ENCODE data around the gene EYS. TPM values are rescaled to one million over a fixed set of nuclear protein-coding genes. Genes with fewer than 3 reads are reported as not detected.

The EYS gene
- total RNA-seq, 3 donors from 2014 or later: 0.16 to 0.61 (median 0.60) TPM

DNA sequence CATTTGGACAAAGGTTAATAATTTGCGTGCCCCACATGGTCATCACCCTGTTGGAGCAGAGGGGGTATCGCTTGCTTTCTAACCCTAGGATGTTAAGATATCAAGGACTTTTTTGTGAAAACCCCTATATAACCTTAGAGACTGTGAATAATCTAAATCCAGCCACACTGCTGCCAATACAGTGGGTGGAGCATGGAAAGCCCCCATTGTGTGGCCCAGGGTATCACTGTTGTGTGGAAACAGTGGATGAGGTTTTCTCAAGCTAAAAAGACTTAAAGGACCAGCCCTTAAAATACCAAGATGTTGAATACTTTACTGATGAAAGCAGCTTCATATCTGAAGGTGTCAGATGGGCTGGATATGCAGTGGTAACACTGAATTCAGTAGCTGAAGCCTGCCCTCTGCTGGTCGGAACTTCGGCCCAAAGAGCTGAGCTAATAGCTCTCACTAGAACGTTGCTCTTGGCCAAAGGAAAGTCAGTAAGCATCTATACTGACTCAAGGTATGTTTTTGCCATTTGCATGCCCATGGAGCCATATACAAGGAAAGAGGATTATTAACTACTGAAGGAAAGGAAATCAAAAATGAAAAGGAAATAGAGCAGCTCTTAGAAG lies 1376.2 kb downstream of the EYS start:
- intact Hi-C loops (cut with DNase I, micrococcal nuclease): loop anchor here (5.0 to 10.0 kb wide), 2 partner anchors 316 to 318 kb away; no protein-coding TSS in a partner anchor
- H3K4me1 ChIP-seq (ENCODE audit: low read depth): no peaks in the 10 kb centered on the region
- no peaks in the 10 kb centered on the region for H3K36me3 ChIP-seq (ENCODE audit: low read depth)
- DNase-seq (peak; percentile 51 to 96 (median 87)), ATAC-seq (peak; percentile 54)
- TF ChIP-seq, protein P1, sequence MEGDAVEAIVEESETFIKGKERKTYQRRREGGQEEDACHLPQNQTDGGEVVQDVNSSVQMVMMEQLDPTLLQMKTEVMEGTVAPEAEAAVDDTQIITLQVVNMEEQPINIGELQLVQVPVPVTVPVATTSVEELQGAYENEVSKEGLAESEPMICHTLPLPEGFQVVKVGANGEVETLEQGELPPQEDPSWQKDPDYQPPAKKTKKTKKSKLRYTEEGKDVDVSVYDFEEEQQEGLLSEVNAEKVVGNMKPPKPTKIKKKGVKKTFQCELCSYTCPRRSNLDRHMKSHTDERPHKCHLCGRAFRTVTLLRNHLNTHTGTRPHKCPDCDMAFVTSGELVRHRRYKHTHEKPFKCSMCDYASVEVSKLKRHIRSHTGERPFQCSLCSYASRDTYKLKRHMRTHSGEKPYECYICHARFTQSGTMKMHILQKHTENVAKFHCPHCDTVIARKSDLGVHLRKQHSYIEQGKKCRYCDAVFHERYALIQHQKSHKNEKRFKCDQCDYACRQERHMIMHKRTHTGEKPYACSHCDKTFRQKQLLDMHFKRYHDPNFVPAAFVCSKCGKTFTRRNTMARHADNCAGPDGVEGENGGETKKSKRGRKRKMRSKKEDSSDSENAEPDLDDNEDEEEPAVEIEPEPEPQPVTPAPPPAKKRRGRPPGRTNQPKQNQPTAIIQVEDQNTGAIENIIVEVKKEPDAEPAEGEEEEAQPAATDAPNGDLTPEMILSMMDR (IDR thresholded peaks at IDR 0.05): peak; percentile 26
- H3K9me3 ChIP-seq: no peaks in the 10 kb centered on the region
- H3K4me3 ChIP-seq: no peak overlapping the region

DNA sequence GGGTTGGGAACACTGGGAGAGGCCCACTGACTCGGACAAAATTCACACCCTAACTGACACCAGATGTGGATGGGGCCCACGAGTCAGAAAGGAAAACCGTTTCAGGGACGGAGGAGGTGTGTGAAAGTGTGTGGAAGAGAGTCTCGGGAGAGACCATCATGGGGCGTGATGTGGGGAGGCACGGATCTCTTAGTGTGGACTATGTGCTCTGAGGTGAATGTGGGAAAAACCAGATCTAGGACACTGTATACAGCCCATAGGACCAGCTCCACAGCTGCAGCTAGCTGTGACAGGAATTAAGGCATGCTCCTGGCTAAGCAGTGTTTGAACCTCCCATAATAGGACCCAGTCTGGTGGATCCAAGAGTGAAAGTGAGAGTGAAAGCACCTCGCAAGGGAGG lies 1380.1 kb downstream of the EYS start:
- H3K9me3 ChIP-seq: no peaks in the 10 kb centered on the region
- no peak overlapping the region for H3K4me3 ChIP-seq
- TF ChIP-seq, protein P1 (IDR thresholded peaks at IDR 0.05): no peak
- no peaks in the 10 kb centered on the region for H3K36me3 ChIP-seq (ENCODE audit: low read depth)
- no peak for ATAC-seq
- intact Hi-C loops (cut with DNase I, micrococcal nuclease): loop anchor here in 1 of 2 donors (10.0 kb wide), 1 partner anchor 402 kb away; no protein-coding TSS in a partner anchor
- no peak for DNase-seq
- H3K4me1 ChIP-seq (ENCODE audit: low read depth): no peaks in the 10 kb centered on the region

DNA sequence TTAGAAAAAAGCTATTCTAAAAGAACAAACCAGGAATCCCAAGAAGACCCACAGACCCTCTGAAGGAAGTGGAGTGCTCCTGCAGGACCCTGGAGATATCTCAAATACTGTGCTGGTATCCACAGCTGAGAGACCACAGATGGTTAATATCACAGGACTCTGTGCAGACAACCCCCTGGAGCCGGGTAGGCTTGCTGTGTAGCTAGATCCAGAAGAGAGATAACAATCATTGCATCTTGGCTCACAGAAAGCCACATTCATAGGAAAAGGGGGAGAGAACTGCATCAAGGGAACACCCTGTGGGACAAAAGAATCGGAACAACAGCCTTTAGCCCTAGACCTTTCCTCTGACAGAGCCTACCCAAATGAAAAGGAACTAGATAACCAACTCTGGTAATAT lies 1381.9 kb downstream of the EYS start:
- no peaks in the 10 kb centered on the region for H3K4me1 ChIP-seq (ENCODE audit: low read depth)
- intact Hi-C loops (cut with DNase I, micrococcal nuclease): loop anchor here in 1 of 2 donors (10.0 kb wide), 1 partner anchor 400 kb away; no protein-coding TSS in a partner anchor
- no peak overlapping the region for H3K4me3 ChIP-seq
- ATAC-seq (no peak), DNase-seq (no peak)
- H3K9me3 ChIP-seq: no peaks in the 10 kb centered on the region
- TF ChIP-seq, protein P1 (IDR thresholded peaks at IDR 0.05): no peak
- no peaks in the 10 kb centered on the region for H3K36me3 ChIP-seq (ENCODE audit: low read depth)

DNA sequence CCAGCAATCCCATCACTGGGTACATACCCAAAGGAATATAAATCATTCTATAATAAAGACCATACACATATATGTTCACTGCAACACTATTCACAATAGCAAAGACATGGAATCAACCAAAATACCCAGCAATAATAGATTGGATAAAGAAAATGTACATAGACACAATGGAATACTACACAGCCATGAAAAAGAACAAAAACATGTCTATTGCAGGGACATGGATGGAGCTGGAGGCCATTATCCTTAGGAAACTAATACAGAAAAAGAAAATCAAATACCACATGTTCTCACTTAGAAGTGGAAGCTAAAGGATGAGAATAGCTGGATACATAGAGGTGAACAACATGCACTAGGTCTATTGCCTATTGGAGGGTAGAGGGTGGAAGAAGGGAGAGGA lies 1396.8 kb downstream of the EYS start:
- Histone ChIP-seq H3K4me3 (no peak overlapping the region), H3K4me1 (ENCODE audit: low read depth) (no peaks in the 10 kb centered on the region), H3K9me3 (no peaks in the 10 kb centered on the region), H3K36me3 (ENCODE audit: low read depth) (no peaks in the 10 kb centered on the region)
- TF ChIP-seq, protein P1 (IDR thresholded peaks at IDR 0.05): no peak
- no peak for DNase-seq
- ATAC-seq: no peak
- intact Hi-C loops (cut with DNase I, micrococcal nuclease): no loop called here

DNA sequence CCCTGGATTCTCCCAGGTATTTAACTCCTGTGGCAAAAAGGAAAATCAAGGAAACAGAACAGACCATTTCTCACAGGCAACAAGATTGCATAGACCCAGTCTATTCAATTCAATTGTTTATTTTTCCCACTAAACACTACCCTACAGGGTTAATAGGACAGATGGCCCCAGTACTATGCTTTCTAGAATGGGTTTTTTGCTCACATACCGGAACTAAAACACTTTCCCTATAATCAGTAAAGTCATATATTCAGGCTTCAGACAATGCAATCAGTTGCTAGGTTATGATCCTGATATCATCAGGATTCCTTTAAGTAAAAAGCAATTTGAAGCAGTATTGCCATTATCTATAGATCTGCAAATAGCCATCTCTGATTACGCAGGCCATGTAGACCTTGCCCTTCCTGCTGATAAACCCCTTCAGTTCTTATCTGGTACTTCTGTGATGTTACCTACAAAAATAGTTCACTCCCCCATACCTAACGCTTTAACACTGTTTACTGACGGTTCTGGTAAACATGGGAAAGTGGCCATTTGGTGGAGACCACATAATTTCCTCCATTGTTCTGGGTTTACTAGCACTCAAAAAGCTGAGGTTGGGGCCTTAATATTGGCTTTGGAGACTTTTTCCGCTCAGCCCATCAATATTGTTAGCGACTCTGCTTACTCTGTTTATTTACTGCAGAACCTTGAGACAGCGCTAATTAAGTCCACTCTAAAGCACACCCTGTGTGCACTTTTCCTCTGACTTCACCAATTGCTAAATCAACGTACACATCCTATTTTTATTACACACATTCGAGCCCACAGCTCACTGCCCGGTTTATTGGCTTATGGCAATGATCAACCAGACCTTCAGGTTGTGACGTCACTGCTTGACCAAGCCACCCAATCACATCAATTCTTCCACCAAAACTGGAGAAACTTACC lies 1405.5 kb downstream of the EYS start:
- no peaks in the 10 kb centered on the region for H3K4me1 ChIP-seq (ENCODE audit: low read depth)
- no peaks in the 10 kb centered on the region for H3K36me3 ChIP-seq (ENCODE audit: low read depth)
- intact Hi-C loops (cut with DNase I, micrococcal nuclease): no loop called here
- H3K9me3 ChIP-seq: peaks cover 8% of the 10 kb centered on the region
- ATAC-seq (peak; percentile 90), DNase-seq (peak in 1 of 3 donors; percentile 24)
- TF ChIP-seq, protein P1 (IDR thresholded peaks at IDR 0.05): no peak
- no peak overlapping the region for H3K4me3 ChIP-seq

Measured in mucosa of descending colon (tissue), 3 donors.